ENCODE results near the gene CREB5.
"Not testable (repeated sequence)": the region's sequence is repeated elsewhere in the genome, so short reads cannot be mapped to it uniquely, and the experiment has no call there.

CREB5 gene

GRCh38 chr7:28798274-28798673 is 386.0 kb downstream of the CREB5 start:
- no peak for DNase-seq

DNA sequence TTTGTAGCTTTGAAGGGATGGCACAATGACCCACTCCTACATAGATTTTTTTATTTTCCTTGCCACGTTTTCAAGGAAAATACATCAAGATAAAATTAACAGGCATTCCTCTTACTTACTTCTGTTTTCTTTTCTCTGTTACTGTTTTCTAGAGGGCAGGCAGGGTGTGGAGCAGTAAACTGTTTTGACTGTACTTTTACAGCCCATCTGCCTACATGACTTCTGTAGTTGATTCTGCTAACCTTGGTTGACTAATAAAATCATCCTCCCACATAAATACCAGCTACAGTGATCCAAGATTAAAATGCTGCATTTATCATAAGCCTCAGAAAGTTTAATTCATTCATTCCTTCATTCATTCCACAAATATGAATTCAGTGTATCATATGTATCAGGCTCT is 387.3 kb downstream of the CREB5 start:
- no peak for DNase-seq

DNA sequence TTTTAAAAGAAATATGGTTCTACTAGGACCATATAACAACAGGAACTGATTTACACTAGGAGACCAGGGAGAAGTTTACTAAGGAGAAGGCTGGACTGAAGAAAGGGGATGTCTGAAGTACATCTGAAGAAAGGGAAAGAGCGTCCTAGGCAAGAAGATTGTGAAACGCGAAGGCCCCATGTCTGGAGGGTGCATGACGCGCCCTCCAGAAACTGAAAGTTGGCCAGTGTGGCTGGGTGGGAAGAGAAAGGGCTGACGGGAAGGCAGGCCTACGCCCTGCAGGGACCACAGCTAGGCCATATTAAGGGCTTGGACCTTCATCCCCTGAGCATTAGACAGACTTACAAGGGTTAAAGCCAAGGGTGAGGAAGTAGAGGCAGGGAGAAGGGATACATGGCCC is 387.8 kb downstream of the CREB5 start:
- no peak for DNase-seq

GRCh38 chr7:28802450-28802849 is 390.1 kb downstream of the CREB5 start:
- DNase-seq: no peak

GRCh38 chr7:28804157-28804556 is 391.8 kb downstream of the CREB5 start:
- DNase-seq: no peak

DNA sequence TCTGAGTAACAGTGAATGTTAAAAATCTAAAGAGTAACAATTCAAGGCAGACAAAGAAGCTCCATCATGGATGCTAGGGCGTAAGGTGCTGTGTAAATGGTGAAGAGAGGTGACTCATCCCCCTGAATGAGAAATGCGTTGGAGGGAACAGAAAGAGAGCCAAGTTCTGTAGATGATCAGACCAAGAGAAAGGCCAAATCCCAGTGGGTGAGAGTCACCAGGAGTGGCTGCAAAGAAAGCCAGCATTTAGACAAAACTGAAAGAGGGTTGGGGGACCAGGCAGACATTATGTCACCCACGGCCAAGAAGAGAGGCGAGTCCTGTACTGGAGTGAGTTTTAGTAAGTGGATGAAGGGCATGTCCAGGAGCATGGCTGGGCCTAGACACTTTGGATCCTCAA is 392.7 kb downstream of the CREB5 start:
- no peak for DNase-seq

DNA sequence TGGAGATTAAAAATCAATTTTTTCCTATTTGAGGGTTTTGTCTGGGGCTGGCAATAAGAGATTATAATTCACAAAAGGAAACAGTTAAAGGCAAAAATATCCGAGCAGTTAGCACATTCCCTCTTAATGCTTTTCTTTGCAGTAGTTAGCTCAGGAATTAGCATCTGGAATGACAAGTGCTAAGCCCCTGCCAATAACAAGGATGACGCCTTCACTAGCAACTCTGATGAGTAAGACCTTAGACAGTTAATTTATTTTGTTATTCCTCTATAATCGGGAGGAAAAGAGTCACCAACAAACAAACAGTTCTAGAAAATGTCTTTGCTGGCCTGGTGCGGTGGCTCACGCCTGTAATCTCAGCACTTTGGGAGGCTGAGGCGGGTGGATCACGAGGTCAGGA is 394.5 kb downstream of the CREB5 start:
- no peak for DNase-seq

- DNase-seq: no peak
These were observed 395.2 kb downstream of the CREB5 start for GRCh38 chr7:28807396-28807994.

DNA sequence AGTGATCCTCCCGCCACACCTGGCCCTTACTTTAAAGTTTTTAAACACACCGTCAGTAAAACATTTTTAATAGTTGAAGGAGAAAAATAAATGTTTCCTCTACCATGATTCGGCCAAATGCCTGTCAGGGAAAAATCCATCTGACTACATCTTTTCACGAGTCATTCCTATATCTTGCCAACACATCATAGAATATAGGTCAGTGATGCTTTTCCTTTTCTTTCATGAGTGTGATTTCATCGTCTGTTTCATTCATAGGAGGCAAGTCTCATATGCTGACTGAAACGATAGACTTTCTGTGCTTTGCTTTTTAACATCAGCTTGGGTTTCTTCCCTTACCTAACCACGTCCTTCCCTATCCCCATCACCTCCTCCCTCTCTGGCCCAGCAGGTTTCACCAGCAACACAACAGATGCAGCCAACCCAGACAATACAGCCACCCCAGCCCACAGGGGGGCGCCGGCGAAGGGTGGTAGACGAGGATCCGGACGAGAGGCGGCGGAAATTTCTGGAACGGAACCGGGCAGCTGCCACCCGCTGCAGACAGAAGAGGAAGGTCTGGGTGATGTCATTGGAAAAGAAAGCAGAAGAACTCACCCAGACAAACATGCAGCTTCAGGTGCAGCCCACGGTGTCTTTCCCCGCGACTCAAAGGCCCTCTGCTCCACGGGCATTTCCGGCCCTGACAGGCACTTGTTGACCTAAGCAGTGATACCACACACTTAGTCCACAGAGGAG is 396.6 kb downstream of the CREB5 start:
- no peak for DNase-seq

- DNase-seq: no peak
These were observed 398.7 kb downstream of the CREB5 start for GRCh38 chr7:28811008-28811407.

DNA sequence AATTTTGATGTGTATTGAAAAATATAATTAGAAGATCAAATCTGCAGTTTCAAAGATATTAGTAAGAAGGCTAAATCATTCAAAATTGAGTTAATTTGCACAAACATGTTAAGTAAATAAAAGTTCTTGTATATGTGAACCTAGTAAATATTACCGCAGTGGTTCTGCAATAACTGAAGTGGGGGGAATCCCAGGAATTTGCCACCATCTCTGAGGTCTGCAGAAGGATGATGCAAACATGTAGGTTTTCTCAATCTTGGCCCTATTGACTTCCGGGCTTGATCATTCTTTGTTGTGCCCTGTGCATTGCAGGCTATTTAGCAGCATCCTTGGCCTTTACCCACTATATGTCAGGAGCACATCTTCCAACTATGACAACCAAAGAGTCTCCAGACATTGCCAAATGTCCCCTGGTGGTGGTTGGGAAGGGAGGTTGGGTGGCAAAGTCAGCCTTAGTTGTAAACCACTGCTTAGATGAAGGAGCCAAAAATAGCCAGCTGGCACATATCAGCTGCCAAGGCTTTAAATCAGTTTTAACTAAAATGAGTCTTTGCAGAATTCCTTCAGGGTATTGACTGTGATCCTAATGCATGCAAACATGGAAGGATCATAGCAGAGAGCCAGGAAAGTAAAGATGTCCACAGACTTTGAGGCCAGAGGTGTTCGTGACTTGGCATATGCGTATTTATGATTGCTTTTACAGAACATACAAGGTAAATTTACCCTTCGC is 399.5 kb downstream of the CREB5 start:
- DNase-seq: no peak

- DNase-seq: no peak
These were observed 400.3 kb downstream of the CREB5 start for GRCh38 chr7:28812616-28813015.

GRCh38 chr7:28813243-28813962 is 401.1 kb downstream of the CREB5 start:
- no peak for DNase-seq

DNA sequence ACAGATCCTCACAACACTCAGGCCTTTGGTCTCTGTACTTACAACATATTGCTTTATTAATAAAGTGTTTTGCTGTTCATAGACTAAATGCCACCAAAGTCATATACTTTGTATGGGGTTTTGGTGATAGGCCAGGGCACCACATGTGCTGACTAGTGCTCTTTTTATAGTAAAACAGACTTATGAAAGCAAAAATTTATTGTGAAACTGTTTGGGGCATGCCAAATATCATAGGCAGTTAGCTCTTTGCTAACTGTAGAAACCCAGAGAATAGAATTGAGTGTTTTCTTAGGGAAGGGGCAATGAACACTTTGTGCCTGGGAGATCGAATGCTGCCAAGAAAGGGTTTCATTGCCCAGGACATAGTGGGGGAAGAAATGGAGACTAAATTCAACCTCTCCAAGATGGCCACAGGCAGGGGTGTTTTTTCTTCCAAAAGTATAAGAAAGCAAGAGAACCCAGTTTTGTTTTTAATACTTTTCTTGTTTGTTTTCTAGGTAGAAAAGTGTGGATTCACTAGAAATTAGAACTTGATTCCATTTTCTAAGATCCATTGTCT is 403.1 kb downstream of the CREB5 start:
- no peak for DNase-seq

- DNase-seq: no peak
These were observed 403.6 kb downstream of the CREB5 start for GRCh38 chr7:28815928-28816373.

- no peak for DNase-seq
These were observed 406.7 kb downstream of the CREB5 start for GRCh38 chr7:28818996-28819395.

- DNase-seq: no peak
These were observed 411.3 kb downstream of the CREB5 start for GRCh38 chr7:28823582-28823981.

GRCh38 chr7:28825817-28826448 is 413.6 kb downstream of the CREB5 start:
- not testable (repeated sequence) for DNase-seq

DNA sequence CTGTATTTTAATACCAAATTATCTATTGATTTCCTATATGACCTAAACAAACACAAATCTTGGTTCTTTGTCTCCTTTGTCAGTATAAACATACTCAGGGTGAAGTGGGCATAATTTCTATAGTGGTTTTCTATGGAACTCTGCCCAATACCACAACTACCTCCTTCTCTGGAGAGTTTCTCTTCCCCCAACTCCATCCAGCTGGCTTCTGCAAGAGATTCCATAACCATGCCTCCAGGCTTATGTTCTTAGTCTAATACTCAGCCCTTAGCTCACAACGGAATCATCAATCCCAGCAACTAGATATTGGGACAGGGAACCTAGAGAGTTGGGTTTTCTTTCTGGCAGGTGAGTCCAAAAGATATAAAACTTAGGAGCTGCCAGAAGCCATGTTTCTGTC is 418.5 kb downstream of the CREB5 start:
- peak; percentile 7 for DNase-seq

DNA sequence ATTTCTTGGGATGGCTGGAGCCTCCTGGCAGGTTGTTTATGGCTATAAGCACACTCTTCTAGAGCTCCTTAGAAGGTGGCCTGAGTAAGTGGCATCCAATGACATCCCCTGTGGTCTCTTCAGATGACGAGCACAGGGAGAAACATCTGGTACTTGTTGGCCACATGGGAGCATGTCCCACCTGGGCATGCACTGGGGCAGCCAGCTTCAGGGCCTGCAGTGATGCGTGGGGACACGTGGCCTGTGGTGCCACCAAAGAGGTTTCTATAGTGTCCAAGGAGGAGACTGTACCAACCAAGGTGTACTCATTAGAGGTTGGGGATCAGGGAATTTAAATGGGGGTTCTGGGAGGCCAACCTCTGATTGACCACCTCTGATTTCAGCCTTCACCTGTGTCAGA is 420.4 kb downstream of the CREB5 start:
- DNase-seq: no peak

GRCh38 chr7:28835800-28836199 is 423.5 kb downstream of the CREB5 start:
- DNase-seq: no peak

- DNase-seq: no peak
These were observed 424.4 kb downstream of the CREB5 start for GRCh38 chr7:28836716-28837115.

GRCh38 chr7:28837216-28837615 is 424.9 kb downstream of the CREB5 start:
- DNase-seq: no peak

All from hematopoietic multipotent progenitor cell treated with erythropoietin and hydrocortisone succinate and interleukin-3 and kit ligand, for 6 days (in vitro differentiated cells).